HUDEP-2 (cell line): ENCODE measurements around the gene SORBS2.

Source experiments
- DNase-seq, 76 experiments: peaks; one replicate each; lab custom pipeline; 2025; ENCODE audit not compliant: unreplicated experiment in 76 of 76; lab: John Stamatoyannopoulos, UW

The SORBS2 gene

GRCh38 chr4:185774845-185775680 lies 36.9 kb downstream of the SORBS2 start:
- no peak for DNase-seq

- DNase-seq: no peak
Measured at GRCh38 chr4:185774131-185774653, 37.8 kb downstream of the SORBS2 start.

GRCh38 chr4:185773419-185773818 lies 38.6 kb downstream of the SORBS2 start:
- no peak for DNase-seq

- no peak for DNase-seq
Measured at GRCh38 chr4:185772391-185773093, 39.5 kb downstream of the SORBS2 start.

GRCh38 chr4:185771711-185772390 lies 40.1 kb downstream of the SORBS2 start:
- no peak for DNase-seq

- no peak for DNase-seq
Measured at GRCh38 chr4:185767528-185767927, 44.5 kb downstream of the SORBS2 start.

- no peak for DNase-seq
Measured at GRCh38 chr4:185764876-185765275, 47.1 kb downstream of the SORBS2 start.

- no peak for DNase-seq
Measured at GRCh38 chr4:185761352-185762235, 50.4 kb downstream of the SORBS2 start.

GRCh38 chr4:185758807-185759206 lies 53.2 kb downstream of the SORBS2 start:
- DNase-seq: no peak

GRCh38 chr4:185755451-185755850 lies 56.5 kb downstream of the SORBS2 start:
- no peak for DNase-seq

GRCh38 chr4:185754961-185755360 lies 57.0 kb downstream of the SORBS2 start:
- no peak for DNase-seq

GRCh38 chr4:185752872-185753271 lies 59.1 kb downstream of the SORBS2 start:
- no peak for DNase-seq

GRCh38 chr4:185749858-185750257 lies 62.1 kb downstream of the SORBS2 start:
- no peak for DNase-seq

- no peak for DNase-seq
Measured at GRCh38 chr4:185748901-185749390, 63.0 kb downstream of the SORBS2 start.

GRCh38 chr4:185745891-185746290 lies 66.1 kb downstream of the SORBS2 start:
- no peak for DNase-seq

- no peak for DNase-seq
Measured at GRCh38 chr4:185744946-185745345, 67.0 kb downstream of the SORBS2 start.

- no peak for DNase-seq
Measured at GRCh38 chr4:185744488-185744862, 67.5 kb downstream of the SORBS2 start.

- DNase-seq: no peak
Measured at GRCh38 chr4:185743722-185744487, 68.1 kb downstream of the SORBS2 start.

- DNase-seq: no peak
Measured at GRCh38 chr4:185742766-185743165, 69.2 kb downstream of the SORBS2 start.
